GM19467 (cell line): Measurements from ENCODE around the gene RNF126.

Experiments used
- ATAC-seq: cut with Tn5 transposase; IDR thresholded peaks from one replicate; pipeline ENCODE4 v1.9.1; 2021; ENCODE audit warnings: mild to moderate bottlenecking, moderate library complexity; ENCODE audit not compliant: unreplicated experiment

The RNF126 gene

GRCh38 chr19:648305-648704 is 14.7 kb downstream of the RNF126 start:
- no peak for ATAC-seq

DNA sequence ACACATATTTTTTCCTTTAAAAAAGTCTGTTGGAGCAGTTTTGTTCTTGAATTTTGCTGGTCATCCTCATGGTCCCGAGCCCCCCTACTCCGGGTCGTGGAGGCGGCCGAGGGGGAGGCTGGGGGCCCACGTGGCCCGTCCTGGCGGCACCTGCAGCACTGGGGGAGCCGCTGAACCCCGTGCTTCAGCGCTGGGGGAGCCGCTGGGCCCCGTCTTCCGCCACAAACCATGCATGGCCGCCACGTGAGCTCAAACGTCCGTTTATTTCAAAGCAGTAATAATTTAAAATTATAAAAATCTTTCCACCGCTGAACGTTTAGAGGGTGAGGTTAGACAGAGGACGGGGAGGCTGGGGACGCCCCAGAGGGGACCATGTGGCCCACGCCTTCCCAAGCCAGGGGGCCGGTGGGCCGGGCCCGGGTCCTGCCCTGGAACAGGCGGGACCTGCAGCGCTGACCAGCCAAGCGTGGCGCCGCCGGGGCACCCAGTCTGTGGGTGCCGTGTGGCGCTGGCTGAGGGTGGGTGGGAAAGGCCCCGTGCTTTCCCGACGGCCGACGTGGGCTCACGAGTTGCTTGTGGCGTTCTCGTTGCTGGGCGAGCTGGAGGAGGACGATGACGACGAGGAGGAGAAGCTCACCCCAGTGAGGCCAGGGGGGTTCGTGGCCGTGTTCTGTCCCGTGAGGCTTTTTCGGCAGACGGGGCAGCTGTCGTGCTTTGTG is 15.3 kb downstream of the RNF126 start:
- ATAC-seq = no peak

DNA sequence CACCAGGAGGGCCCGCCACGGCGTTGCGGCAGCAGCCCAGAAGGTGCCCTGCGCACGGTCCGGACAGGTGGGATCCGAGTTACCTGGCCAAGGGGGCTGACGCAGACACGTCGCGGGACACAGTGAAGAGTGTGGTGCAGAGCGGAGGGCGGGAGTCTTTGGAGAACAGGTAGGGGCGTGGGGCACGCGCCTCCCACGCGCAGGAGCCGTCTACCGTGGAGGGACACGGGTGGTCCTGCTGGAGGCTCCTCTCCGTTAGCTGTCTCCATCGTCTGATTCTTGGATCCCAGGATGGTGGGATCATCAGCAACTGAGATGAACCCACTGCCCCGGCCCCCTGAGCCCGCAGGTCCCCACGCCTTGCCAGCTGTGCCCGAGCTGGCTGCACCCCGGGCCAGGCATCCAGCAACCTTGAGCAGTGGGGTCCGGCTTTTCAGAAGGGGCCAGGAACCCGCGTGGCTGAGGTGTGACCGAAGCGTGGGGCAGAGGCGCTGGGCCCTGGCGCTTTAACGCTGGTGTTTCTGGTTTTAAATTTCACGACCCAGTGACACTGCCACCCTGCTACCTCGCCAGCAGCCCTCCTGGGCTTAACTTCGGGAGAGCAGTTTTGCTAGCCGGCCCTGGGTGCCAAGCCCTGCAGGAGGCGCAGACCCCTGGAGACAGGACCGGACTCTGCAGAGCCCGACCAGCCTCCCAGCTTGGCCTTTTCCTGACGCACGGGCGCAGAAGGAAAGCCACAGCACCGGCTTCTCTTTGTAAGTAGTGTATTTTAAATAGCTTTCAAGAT is 16.0 kb downstream of the RNF126 start:
- ATAC-seq = no peak

GRCh38 chr19:645912-646778 is 16.9 kb downstream of the RNF126 start:
- no peak for ATAC-seq

- no peak for ATAC-seq
Measured at GRCh38 chr19:644789-645188, 18.2 kb downstream of the RNF126 start.

DNA sequence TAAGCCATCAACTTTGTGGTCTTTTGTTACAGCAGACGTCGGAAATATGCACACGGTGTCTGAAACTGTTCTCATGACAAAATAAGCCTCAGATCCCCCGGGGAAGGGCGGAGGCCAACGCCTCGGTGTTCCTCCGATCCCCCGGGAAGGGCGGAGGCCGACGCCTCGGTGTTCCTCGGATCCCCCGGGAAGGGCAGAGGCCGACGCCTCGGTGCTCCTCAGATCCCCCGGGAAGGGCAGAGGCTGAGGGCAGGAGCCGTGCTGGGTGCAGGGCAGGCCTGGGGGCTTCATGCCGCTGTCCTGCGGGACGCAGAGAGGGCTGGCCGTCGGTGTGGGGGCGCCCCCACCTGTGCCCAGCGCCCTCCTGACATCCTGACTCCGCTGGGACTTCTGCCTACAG is 18.7 kb downstream of the RNF126 start:
- no peak for ATAC-seq

DNA sequence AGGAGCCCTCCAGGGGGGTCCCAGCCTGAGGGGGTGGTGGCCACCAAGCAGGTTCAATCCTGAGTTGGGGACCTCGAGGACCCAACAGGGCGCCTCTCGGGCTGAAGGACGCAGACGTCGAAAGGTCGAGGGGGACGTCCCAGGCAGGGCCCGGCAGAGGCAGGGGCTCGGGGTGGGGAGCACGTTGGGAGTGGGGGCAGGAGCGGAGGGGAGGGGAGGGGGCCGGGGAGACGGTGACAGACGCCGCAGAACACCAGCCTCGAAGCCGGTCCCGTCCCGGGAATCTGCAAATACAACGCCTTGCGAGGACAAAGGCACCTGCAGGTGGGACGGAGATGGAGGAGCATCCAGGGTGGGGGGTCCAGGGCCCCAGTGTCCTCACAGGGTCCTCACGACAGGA is 19.3 kb downstream of the RNF126 start:
- no peak for ATAC-seq

GRCh38 chr19:642767-643727 is 20.0 kb downstream of the RNF126 start:
- no peak for ATAC-seq

- ATAC-seq = no peak
Measured at GRCh38 chr19:641702-642101, 21.3 kb downstream of the RNF126 start.

DNA sequence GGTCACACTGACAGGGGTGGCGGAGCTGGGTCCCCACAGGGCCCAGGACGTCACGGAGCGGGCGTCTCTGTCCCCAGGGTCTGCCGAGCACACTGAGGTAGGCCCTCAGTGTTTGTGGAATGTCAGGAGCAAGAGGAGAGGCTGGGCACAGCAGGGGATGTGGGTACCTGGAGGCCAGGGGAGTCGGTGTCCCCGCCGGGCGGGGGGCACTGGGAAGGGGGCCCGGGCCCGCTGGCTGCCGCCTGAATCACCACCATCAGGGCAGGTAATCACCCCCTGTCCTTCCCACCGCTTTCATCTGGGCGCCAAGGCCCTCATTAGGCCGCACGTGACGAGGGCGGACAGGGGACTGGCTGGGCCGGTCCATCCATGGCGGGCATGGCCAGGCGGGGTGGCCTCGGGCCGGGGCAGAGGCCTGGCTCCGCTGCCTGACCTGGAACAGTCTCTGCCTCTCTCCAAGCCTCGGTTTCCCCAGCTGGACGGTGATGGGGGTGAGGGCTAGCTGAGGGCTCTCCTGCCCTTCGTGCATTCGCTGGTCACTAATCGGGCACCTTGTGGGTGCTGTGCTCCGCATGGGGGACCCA is 22.3 kb downstream of the RNF126 start:
- ATAC-seq = no peak

DNA sequence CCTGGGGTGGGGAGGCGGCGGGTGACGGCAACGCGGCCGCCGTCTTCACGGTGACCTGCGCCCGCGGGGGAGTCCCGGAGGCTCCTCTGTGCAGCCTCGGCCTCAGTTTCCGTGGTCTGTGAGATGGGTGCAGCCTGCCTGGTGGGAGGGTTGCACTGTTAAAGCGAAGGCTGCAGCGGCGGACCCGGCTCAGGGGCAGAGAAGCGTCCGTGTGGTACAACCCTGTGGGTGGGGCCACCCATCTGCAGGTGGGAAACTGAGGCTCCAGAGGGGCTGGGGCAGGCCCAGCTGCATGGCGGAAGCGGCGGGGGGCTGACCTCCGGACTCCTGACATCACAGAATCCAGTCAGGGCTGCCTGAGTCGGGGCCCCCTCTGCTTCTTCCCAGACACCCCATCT is 22.9 kb downstream of the RNF126 start:
- no peak for ATAC-seq

DNA sequence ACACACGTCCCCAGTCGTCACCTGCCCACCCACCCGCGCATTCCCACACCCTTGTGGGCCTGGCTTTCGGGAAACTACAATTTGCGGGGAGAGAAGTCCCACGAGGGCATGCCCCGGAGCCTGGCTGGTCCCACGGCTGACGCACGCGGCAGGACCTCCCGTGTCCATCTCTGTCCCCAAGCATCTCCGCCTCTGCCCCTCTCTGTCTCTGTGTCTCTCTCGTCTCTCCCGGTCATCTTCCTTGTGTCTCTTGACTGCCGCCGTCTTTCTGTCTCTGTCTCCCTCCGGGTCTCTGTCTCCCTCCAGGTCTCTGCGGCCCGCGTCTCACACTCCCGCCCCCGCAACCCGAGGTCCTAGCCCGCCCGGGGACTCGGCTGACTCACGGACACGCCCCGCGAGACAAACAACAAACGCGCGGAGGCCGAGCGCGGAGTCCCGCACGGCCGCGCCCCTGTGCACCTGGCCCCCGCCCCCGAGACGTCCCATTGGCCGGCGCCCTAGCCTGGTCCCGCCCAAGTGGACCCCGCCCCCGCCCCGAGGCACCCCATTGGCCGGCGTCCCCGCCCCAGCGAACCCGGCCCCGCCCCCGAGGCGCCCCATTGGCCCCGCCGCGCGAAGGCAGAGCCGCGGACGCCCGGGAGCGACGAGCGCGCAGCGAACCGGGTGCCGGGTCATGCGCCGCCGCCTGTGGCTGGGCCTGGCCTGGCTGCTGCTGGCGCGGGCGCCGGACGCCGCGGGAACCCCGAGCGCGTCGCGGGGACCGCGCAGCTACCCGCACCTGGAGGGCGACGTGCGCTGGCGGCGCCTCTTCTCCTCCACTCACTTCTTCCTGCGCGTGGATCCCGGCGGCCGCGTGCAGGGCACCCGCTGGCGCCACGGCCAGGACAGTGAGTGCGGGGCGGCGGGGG is 23.5 kb downstream of the RNF126 start, which contains the start of gene FGF22:
FGF22 (plus strand) TSS at position 627 of the 908 bp plus-strand sequence; CDS start at position 674, 47 bp downstream.
- ATAC-seq = peak; percentile 46

DNA sequence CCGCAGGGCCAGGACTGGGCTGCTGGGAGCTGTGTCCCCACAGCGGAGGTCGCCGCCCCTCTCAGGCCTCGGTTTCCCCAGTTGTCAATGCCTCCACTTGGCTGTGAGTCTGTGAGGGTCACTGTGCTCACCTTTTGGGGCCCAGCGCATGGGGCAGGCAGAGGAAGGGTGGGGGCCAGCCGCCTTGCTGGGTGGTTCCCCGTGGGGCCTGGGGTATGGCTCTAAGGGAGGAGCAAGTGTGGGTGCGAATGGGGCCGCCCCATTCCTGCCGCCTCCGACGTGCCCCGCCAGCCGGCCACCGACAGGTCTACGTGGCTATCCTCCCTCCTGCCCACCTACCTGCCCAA is 24.1 kb downstream of the RNF126 start:
- ATAC-seq = no peak

DNA sequence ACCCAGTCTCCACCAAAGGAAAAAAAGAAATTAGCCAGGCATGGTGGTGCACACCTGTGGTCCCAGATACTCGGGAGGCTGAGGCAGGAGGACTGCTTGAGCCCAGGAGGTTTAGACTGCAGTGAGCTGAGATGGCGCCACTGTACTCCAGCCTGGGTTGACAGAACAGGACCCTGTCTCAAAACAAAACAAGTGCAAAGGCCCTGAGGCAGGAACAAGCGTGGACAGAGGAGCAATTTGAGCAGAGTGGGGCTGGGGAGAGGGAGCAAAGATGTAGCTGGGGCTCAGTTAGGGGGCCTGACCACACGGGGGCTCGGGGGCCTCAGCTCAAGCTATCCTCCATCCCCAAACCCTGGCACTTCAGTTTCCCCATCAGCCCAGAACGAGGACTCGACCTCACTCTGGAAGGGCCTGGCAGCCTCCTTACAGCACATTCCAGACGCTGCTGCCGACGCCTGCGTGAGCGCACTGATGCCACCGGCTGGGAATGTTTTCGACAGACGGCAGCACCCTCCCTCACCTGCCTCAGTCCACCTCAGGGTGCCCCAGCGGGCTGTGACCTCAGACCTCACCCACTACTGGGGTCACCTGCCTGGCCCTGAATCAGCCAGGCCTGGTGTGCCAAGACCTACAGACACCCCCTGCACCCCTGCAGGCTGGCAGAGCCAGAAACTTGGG is 27.9 kb downstream of the RNF126 start:
- no peak for ATAC-seq

DNA sequence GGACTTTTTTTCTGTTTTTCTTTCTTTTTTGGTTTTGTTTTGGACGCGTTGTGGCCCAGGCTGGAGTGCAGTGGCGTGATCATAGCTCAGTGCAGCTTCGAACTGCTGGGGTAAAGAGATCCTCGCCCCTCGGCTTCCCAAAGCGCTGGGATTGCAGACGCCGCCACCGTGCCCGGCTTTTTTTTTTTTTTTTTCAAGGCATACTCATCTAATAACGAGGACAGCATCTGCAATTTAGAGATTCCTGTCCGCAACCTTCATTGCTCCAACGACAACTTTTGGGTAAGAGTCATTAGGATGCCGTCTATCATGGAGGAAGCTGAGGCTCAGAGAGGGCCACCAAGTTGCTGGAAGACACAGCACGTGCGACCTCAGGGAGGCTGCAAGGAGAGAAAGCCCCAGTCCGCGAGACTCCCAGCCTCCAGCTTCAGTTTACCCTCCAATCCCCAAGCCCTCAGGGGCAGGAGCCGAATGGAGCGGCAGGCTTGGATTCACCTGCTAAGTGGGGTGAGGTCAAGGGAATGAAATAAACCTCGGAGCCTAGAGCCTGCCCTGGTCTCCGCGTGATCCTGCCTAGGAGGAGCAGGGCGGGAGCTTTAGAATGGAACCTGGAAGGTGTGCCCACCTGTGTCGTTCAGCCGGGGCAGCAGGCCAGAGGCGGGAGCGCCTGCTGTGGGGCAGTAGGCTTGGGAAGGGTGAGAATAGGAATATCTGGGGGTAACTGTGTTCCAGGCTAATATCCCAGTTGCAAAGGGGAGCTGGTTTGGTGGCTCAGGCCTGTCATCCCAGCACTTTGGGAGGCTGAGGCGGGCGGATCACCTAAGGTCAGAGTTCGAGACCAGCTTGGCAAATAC is 29.0 kb downstream of the RNF126 start:
- ATAC-seq = no peak

DNA sequence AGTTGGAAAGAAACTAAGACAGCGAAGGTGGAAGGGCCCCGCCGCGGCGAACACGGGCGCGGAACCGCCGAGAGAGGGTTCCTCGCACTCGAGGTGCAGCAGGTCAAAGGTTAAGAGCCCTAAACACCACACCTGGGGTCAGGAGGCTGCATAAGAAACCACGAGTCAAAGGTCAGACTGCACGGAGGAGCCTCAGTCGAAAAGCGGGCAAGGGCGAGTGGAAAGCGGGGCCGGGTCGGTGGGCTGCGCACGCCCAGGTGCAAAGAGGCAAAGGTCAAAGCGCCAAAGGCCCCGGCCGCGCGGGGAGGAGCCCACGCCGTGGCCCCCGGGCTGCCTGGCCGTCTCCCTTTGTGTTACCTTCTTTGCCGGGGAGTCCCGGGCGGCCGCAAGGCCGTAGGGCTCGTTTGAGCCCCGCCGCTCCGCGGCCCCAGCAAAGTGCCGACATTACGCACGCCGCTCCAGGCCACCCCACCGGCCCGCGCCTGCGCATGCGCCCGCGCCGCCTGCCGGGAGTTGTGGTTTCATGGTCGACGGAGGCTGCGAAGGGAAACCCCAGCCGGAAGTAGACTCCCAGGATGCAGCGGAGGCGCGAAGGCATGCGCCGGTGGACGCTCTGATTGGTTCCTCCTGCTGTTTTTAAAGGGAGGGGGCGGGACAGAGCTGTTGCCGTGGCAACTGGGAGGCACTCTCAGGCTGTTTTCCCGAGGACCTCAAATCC is 29.8 kb downstream of the RNF126 start, which contains the start of gene POLRMT:
POLRMT (minus strand) TSS at position 470 of the 718 bp plus-strand sequence; CDS start at position 445, 25 bp downstream.
- ATAC-seq = peak; percentile 71
